GM18499 (cell line): ENCODE measurements around the gene ZNG1F.
A peak's percentile ranks its signal among the peaks of the same experiment; 100 is the strongest.
"Not testable (repeated sequence)": the region's sequence is repeated elsewhere in the genome, so short reads cannot be mapped to it uniquely, and the experiment has no call there.

ENCODE experiments used
- ATAC-seq: cut with Tn5 transposase; IDR thresholded peaks from one replicate; pipeline ENCODE4 v1.9.1; 2021; ENCODE audit warnings: moderate number of reproducible peaks; ENCODE audit not compliant: insufficient read depth, unreplicated experiment

ZNG1F gene

DNA sequence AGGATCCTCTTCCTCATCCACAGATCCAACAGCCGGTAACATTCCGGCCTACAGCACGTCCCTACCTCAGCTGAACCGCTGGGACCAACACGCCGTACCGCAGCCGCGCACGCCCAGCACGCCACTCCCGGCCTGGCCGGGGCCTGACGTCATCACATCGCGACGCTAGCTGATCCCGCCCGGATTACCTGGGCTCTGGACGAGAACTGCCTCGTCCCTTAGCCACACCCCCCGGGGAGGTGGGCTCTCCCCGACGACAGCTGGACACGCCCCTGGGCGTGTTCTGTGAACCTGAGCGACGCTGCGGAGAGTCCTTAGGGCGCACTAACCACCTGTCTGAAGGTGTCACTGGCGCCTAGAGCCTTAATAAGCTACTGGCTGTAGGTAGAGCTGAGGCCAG is at the start of gene ZNG1F:
TSS of gene ZNG1F (minus strand) at position 101 of the 400 bp plus-strand sequence. CDS start at position 42, 59 bp downstream.
- ATAC-seq = not testable (repeated sequence)

DNA sequence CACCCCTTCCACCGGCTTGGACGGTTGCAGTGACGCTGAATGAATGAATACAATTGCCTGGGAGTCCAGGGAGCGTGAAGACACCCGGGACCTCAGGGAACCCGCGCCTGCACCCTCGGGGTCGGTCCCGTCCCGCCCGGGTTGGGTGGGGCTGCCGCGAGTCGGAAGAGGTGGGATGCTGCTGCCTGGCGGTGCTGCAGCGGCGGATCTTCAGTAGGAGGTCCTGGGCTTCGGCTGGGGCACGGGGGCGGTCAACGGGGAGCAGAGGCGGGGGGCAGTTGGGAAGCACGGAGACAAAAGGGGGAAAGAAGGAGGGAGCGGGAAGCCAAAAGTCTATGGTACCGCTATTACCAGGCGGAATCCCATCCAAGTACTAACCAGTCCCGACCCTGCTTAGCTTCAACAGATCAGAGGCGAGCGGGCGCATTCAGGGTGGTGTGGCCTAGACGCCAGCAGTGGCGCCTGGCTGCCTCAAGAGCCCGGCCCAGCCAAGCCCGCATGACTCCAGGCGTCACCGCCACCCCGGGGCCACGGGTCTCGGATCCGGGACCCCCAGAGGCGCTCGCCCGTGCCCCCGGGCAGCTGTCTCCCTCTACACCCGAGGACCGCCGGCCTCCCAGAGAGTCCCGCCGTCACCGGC is 48.1 kb upstream of the ZNG1F start:
- ATAC-seq = not testable (repeated sequence)

DNA sequence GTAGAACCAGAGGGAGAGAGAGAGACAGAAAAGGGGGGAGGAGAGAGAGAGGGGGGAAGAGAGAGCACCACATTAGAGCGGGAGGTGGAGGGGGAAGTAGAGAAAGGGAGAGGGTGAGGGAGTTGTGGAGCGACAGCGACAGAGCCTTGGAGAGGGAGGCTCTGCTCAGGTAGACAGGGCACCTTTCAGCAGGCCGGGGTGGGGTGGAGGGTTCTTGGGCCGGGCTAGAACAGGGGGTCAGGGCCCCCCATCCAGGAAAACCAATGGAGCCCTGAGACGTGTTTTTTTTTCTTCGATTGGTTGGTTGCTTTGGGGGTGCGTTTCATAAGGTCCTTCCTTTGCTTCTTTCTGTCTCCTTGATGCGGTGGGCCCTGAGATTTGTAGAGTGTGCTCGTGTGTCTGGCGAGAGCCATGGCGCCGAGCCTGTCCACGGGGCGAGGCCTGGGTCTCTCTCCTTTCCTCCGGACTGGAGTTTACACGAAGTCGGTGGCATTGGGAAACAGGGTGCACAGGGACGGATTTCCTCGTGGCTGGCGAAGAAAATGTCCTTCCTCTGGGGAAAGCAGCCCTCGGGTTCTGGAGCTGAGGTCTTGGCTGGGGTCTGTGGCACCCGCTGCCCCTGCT is 47.5 kb upstream of the ZNG1F start:
- ATAC-seq = not testable (repeated sequence)

DNA sequence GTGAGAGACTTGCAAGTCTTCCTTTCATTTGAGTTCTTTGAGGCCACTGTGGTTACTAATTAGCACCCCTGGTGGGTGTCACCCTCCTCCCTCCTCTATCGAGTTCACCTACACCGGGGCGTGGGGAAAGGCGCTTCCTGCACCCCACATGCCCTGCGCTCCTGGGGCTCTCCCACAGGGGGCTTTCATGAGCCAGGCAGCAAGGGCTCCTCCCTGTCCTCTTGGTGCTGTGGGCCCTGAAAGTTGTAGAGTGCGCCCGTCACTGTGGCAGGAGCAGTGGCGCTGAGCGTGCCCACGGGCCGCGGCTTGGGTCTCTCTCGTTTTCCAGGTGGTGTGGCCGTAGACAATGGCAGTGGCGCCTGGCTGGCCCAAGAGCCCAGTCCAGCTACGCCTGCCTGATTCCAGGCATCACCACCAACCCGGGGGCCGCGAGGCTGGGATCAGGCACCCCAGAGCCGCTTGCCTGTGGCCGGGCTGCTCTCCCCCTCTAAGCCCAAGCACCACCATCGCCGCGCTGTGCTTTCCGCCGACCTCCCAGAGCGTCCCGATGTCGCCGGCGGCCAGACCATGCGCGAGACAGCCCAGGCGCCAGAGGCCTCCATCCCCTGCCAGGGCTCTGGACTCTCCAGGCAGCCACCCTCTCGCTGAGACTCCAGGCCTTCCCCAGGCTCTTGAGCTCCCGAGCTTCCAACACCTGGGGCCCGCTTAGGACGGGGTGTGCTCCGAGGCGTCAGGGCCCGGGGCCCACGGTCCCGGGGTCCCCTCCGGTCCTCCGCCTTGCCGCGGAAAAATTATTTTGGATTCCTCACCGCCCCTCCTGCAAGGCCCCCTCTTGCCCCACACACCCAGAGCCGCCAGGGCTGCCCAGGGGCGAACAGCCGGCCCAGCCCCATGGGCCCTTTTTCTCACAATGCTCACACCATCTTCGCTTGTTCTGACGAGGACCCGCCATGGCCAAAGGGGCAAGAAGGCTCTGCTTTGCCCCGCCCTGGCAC is 46.0 kb upstream of the ZNG1F start:
- ATAC-seq = peak; percentile 100

DNA sequence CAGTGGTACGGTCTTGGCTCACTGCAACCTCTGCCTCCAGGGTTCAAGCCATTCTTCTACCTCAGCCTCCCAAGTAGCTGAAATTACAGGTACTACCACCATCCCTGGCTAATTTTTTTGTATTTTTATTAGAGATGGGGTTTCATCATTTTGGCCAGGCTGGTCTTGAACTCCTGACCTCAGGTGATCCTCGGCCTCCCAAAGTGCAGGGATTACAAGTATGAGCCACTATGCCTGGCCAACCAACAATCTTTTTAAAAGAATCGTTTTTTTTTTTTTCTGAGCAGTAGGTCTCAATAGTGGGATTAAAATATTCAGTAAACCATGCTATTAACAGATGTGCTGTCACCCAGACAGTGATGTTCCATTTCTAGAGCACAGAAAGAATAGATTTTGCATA is 45.1 kb upstream of the ZNG1F start:
- ATAC-seq = peak; percentile 3

DNA sequence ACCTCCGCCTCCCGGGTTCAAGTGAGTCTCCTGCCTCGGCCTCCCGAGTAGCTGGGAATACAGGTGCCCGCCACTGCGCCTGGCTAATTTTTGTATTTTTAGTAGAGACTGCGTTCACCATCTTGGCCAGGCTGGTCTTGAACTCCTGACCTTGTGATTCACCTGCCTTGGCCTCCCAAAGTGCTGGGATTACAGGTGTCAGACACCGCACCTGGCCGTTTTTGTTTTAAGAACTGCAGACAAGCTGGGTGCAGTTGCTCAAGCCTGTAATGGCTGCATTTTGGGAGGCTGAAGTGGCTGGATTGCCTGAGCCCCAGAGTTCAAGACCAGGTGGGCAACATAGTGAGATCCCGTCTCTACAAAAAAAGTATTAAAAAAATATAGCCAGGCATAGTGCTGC is 43.2 kb upstream of the ZNG1F start:
- ATAC-seq = not testable (repeated sequence)

DNA sequence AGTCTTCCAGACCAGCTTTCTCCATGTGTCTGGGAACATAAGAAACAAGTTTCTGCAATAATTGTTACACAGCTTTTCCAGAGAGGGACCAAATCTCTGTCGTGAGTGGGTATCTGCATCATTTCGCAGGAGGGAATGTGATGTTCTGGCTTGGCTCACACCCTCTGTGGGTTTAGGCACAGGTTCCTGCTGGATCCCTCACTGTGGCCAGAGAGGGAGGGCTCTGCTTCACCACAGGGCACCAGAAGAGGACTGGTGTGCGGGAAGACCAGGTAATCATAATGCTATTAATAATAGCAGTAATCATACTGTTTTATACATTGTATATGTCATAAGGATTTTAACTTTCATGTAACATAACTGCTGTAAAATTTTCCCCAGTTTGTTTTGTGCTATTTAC is 41.3 kb upstream of the ZNG1F start:
- not testable (repeated sequence) for ATAC-seq

DNA sequence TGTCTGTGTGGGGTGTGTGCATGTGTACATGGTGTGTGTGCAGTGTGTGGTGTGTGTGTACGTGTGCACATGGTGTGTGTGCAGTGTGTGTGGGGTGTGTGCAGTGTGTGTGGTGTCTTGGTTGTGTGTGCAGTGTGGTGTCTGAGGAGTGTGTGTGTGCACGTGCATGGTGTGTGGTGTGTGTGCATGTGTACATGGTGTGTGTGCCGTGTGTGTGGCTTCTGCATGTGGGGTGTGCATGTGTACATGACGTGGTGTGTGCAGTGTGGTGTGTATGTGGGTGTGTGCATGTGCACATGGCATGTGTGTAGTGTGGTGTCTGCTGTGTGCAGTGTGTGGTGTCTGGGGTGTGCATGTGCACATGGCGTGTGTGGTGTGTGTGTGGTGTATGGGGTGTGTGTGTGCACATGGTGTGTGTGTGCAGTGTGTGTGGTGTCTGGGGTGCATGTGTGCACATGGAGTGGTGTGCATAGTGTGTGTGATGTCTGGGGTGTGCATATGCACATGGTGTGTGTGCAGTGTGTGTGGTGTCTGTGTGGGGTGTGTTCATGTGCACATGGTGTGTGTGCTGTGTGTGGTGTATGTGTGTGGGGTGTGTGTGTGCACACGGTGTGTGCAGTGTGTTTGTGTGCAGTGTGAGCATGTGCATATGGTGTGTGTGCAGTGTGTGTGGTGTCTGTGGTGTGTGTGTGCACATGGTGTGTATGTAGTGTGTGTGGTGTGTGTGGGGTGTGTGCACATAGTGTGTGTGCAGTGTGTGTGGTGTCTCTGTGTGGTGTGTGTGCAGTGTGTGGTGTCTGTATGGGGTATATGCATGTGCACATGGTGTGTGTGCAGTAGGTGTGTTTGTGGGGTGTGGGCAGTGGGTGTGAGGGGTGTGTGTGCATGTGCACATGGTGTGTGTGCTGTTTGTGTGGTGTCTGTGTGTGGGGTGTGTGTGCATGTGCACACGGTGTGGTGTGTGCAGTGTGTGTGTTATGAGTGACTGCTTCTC is 40.6 kb upstream of the ZNG1F start:
- ATAC-seq = no peak

DNA sequence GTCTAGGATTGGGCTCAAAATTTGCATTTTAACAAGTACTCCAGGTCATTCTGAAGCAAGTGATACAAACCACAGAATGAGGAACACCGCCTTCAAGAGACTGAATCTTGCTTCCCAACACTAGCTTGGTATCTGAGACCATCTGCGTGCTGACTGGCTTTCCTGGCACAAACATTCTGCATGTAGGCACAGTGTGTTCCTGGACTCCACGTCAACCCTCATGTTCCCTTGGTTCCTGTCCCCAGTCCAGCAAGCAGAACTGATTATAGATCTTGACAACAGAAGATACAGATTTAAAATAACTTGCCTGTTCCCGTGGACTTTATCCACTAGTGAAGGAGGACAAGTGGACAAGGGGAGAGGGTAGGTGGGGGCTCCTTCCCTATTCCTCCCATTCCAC is 30.7 kb upstream of the ZNG1F start:
- not testable (repeated sequence) for ATAC-seq

DNA sequence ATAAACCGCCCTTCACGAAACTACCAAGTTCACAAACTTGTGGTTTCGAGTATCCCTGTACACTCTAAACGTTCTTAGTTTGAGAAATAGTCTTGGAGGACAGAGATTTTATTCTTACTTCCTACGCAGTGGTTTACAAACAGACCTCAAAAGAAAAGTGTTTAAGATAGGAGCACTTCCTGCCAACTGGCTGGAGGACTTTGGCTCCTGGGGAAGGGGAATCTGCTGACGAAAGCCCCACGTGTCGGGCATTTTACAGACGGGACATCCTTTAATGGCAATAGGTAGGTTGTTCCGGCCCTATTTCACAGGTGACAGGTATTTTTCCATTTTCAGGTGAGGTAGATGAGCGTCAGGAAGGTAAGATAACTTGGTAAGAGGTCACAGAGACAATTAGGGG is 678 bp downstream of the ZNG1F start:
- ATAC-seq = not testable (repeated sequence)

DNA sequence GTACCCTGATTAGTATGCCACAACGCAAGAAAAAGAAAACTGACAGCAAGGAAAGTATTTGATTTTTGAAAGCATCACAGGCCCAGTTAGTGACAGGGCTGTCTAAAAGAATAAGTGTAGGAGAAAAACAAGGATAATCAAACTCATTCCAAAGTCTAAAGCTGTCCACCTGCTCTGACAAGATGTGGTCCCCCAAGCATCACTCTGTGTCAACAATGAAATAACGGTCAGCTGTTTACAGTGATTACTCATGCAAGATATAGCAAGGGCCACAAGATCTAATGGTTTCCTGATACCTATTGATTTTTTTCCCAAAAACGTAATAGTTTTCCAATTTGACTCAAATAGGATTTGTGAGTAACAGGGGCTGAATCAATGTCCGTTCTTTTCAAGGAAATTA is 14.1 kb downstream of the ZNG1F start:
- not testable (repeated sequence) for ATAC-seq

DNA sequence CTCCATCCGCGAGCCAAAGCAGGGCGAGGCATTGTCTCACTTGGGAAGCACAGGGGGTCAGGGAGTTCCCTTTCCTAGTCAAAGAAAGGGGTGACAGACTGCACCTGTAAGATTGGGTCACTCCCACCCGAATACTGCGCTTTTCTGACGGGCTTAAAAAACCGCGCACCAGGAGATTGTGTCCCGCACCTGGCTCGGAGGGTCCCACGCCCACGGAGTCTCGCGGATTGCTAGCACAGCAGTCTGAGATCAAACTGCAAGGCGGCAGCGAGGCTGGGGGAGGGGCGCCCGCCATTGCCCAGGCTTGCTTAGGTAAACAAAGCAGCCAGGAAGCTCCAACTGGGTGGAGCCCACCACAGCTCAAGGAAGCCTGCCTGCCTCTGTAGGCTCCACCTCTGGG is 39.0 kb downstream of the ZNG1F start:
- not testable (repeated sequence) for ATAC-seq

DNA sequence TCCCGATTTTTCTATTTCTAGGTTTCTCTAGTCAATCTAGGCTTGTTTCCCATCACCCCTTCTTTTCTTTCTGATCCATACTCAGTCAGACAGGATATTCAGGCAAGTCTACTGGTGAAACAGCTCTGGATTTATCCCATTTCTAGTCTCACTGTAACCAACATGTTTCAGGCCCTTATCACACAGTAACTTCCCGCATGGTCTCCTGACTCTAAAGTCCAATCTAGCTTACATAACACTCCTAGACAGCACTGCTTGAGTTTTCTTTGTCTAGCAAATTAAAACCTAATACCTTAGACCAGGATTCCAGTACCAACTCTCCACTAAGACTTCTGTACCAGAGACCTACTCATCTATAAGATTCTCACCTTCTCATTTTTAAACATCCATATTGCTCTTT is 47.2 kb downstream of the ZNG1F start:
- not testable (repeated sequence) for ATAC-seq

DNA sequence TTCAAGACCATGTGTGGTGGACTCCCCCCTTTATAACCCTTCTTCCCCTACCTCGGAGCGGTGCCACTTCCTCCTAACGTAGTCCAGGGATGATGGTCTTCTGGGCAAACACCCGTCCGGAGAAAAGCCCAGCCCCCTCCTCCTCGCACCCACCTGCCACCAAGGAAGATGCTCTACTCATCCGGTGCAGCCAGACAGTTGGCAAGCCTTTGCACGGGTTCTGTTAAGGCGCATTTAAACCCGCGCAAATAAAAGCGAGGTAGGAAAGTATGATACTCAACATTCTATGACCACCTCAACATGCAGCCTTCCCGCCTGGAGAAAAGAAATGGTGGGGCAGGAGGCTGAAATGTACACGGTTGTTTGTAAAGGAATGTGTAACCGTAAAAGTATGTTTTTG is 60.5 kb downstream of the ZNG1F start, which contains the start of gene FOXD4L6:
TSS of gene FOXD4L6 (minus strand) at position 101 of the 400 bp plus-strand sequence. CDS start 298 bp downstream, outside the sequence.
- ATAC-seq = not testable (repeated sequence)

DNA sequence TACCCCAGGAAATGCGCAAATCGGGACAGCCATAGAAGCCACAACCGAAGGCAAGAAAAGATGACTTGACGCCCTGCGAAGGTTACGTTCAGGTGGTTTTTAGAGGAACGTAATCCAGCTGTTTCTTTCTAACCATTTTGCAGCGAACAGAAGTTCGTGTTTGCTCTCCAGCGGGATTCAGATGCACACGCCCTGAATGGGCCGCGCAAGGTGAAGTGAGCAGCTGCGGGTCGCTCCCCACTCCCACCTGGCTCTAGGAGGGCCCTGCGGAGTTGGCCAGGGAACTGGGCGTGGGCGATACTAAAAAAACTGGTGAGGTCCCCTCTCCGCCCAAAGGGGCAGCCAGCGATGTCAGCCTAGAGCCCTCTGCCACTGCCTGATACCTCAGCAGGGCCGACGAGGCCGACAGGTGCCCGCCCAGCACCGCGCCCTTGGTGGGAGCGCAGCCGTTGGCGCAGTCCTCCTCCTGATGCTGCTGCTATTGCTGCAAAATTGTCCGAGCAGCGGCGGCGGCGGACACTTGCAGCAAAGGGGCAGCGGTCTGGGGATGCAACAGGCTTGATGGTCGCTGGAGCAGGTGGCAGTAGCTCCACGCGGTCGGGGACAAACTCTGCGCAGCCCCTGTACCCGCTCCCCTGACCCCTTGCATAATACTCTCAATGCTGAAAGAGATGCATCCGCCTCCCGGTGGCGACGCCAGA is 62.2 kb downstream of the ZNG1F start:
- ATAC-seq = not testable (repeated sequence)

DNA sequence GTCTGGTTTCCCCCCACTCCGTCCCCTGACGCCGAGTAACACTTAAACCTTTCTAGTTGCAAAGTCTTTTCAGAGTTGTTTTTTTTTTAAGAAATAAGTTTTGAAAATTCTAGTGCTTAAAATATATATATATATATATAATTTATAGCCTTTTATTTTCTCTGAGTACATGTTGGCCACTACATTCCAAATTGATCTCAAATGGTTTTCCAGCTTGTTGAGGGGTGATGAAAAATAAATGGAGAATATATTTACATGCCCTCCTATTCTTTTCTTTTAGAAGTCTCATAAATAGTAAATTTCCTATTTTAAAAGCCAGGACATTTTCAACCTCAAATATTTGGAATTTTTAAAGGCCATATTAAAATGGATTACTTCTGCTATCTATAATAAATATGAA is 63.2 kb downstream of the ZNG1F start:
- not testable (repeated sequence) for ATAC-seq

DNA sequence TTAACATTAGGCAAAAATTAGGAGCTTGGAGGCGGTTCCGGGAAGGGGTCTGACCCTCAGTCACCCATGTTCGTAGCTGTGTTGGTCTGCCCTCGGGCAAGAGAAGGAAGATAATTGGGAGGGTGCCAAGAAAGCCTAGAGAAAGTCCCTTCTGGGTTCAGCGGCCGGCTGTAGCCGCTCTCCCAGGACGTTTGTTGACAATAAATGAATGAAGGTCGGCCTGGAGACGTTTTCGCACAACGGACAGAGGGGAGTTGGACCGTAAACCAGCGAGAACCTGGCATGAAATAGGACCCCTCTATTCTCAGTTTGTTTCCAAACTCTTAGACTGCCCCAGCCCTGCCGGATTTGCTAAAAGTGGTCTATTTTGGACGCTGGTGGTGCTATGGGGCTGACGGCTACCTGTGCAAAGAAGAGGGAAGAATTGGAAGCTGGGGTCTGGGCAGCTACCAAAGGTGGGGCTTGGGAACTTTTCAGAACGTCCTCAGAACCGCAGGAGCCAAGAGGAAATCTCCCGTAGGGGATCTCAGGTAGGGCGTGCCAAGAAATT is 63.9 kb downstream of the ZNG1F start:
- not testable (repeated sequence) for ATAC-seq

DNA sequence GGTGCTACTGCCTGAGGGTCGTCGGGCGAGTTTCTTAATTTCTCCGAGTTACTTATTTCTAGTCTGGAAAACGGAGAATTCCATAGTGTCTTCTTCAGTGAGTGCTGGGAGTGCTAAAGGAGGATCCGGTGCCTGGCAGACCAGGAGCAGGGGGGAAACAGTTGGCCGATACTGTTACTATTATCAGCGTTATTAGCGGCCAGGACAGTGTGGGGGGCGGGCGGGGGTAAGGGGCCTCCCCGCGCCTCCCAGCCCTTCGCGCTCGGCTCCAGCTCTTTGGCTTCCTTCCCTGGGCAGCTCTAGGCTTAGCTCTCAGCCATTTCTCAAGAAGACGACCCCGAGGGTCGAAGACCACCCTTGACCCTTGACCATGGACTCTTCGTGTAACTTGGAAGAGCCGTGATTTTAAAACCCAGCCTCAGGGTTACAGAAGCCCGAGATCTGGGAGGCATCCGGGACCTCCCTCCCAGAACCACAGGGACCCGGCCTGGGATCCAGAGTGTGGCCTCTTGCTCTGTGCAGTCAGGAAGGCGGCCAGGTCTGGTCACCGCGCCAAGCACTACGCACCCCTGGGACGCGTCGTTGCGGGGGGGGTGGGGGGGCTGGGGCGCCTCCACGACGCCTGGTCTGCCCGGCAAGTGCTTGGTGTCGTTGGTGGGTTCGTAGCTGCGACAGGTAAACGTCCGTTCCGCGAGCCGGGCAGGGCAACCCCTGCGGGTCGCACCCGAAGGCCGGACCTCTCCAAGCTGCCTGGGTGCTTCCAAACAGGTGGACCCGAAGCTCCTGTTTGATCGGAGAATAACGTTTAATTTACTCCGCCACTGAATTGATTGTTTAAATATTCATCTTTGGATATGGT is 64.6 kb downstream of the ZNG1F start:
- not testable (repeated sequence) for ATAC-seq
